Endothelial cell of umbilical vein (primary cell): ENCODE data around the gene SLC39A11. TPM values are rescaled to one million over a fixed set of nuclear protein-coding genes. Genes with fewer than 3 reads are reported as not detected.

Experiments used
- BruUV-seq: library from RNA; stranded (reverse); fragments of 400-500 nt; replicated peaks from 2 replicates; lab custom pipeline; 2021; lab: Mats Ljungman, UMichigan
- CTCF ChIA-PET: fragments of 300-600, 350-600 bp; sonication (Branson Sonifier 250); formaldehyde crosslinking; loops from one replicate; lab custom pipeline; 2021; ENCODE audit warnings: antibody characterized with exemption, inconsistent platforms; lab: Charles Lee
- POLR2A ChIA-PET: fragments of 300-600, 350-600 bp; sonication (Branson Sonifier 250); formaldehyde crosslinking; loops from one replicate; lab custom pipeline; 2021; ENCODE audit warnings: antibody characterized with exemption, inconsistent platforms; lab: Charles Lee
- DNase-seq: peaks from one replicate; pipeline ENCODE4 v3.0.0-alpha.2; 2011; ENCODE audit warnings: low read depth, low spot score
- FAIRE-seq: peaks from 2 replicates; lab custom pipeline; 2011; peaks lifted over from hg19 to GRCh38; lab: Jason Lieb, UNC
- H2AFZ ChIP-seq: 2 replicates; pipeline ENCODE4 v1.6.0; 2012; ENCODE audit warnings: low read depth, low read length, control low read depth, inconsistent platforms
- H3K27ac ChIP-seq: 2 replicates; pipeline ENCODE4 v1.5.1; 2011; ENCODE audit warnings: low read depth, mild to moderate bottlenecking, control low read depth, low read length, moderate library complexity; ENCODE audit not compliant: insufficient read depth
- H3K27me3 ChIP-seq, 2 experiments: 2 replicates each; pipeline versions ENCODE4 v1.6.0 to v1.6.1; 2011; ENCODE audit warnings: low read length in 2 of 2, mixed read lengths in 1 of 2; ENCODE audit not compliant: control insufficient read depth in 2 of 2, insufficient read depth in 2 of 2
- H3K36me3 ChIP-seq, 2 experiments: 2 replicates in 1 of 2; 3 replicates in 1 of 2; pipeline ENCODE4 v1.5.1; 2011; ENCODE audit warnings: low read length in 2 of 2, mild to moderate bottlenecking in 1 of 2, moderate library complexity in 1 of 2; ENCODE audit not compliant: control insufficient read depth in 2 of 2, insufficient read depth in 2 of 2; ENCODE audit errors: extremely low read depth in 1 of 2
- H3K4me1 ChIP-seq: 3 replicates; pipeline ENCODE4 v1.5.1; 2011; ENCODE audit warnings: mild to moderate bottlenecking, low read length; ENCODE audit not compliant: control insufficient read depth, insufficient read depth; ENCODE audit errors: extremely low read depth
- H3K4me2 ChIP-seq: 2 replicates; pipeline ENCODE4 v1.6.1; 2011; ENCODE audit warnings: low read length, control low read depth, mixed read lengths; ENCODE audit not compliant: insufficient read depth
- H3K4me3 ChIP-seq, 3 experiments: fragments of 200-600 bp in 1 of 3; sonication (generic), shearing (Covaris generic) in 1 of 3; replicated peaks in 1 of 3; 2 replicates each; pipeline ENCODE4 v1.5.1; 2011 to 2016; ENCODE audit warnings: control low read depth in 3 of 3, low read length in 3 of 3, mild to moderate bottlenecking in 2 of 3, inconsistent platforms in 1 of 3, low read depth in 1 of 3, moderate library complexity in 1 of 3; ENCODE audit not compliant: insufficient read depth in 1 of 3
- H3K79me2 ChIP-seq: 2 replicates; pipeline ENCODE4 v1.6.0; 2012; ENCODE audit warnings: low read length, inconsistent platforms; ENCODE audit not compliant: control insufficient read depth, insufficient read depth
- H3K9ac ChIP-seq: replicated peaks from 2 replicates; pipeline ENCODE3; 2011; ENCODE audit warnings: low read length, control low read depth; ENCODE audit not compliant: insufficient read depth; ENCODE audit errors: extremely low read depth
- H3K9me1 ChIP-seq: replicated peaks from 3 replicates; pipeline ENCODE4 v1.6.0; 2011; ENCODE audit warnings: mild to moderate bottlenecking, low read length; ENCODE audit not compliant: control insufficient read depth, insufficient read depth; ENCODE audit errors: extremely low read depth
- H3K9me3 ChIP-seq: replicated peaks from 2 replicates; pipeline ENCODE4 v1.5.1; 2012; ENCODE audit warnings: low read length, inconsistent platforms; ENCODE audit not compliant: control insufficient read depth, insufficient read depth
- H4K20me1 ChIP-seq: replicated peaks from 2 replicates; pipeline ENCODE3; 2011; ENCODE audit warnings: mild to moderate bottlenecking, low read length; ENCODE audit not compliant: control insufficient read depth, insufficient read depth; ENCODE audit errors: extremely low read depth
- CTCF ChIP-seq, 2 donors: IDR thresholded peaks; 1 replicate in 1 of 2; 2 replicates in 1 of 2; pipeline ENCODE4 v1.5.1; 2011; ENCODE audit warnings: low read length in 2 of 2, mild to moderate bottlenecking in 2 of 2, moderate library complexity in 2 of 2, control low read depth in 1 of 2, inconsistent platforms in 1 of 2, low read depth in 1 of 2; ENCODE audit not compliant: insufficient read depth in 1 of 2; ENCODE audit errors: extremely low read depth in 1 of 2
- EZH2 ChIP-seq: IDR thresholded peaks from 2 replicates; pipeline ENCODE4 v1.6.1; 2012; ENCODE audit warnings: borderline replicate concordance, low read depth, mild to moderate bottlenecking, moderate library complexity, low read length, inconsistent platforms; ENCODE audit not compliant: severe bottlenecking
- FOS ChIP-seq: IDR thresholded peaks from 2 replicates; pipeline ENCODE4 v1.6.1; 2011; ENCODE audit warnings: mild to moderate bottlenecking, low read length, moderate library complexity, borderline replicate concordance; ENCODE audit not compliant: insufficient read depth
- GATA2 ChIP-seq: IDR thresholded peaks from 2 replicates; pipeline ENCODE4 v1.7.0; 2011; ENCODE audit warnings: low read depth, mild to moderate bottlenecking, moderate library complexity, mixed read lengths, low read length; ENCODE audit not compliant: insufficient read length, insufficient read depth
- JUN ChIP-seq: IDR thresholded peaks from 2 replicates; pipeline ENCODE4 v1.6.1; 2011; ENCODE audit warnings: borderline replicate concordance, low read depth; ENCODE audit not compliant: insufficient read length, insufficient read depth
- MAX ChIP-seq: IDR thresholded peaks from 2 replicates; pipeline ENCODE4 v1.6.1; 2011; ENCODE audit not compliant: insufficient read depth, insufficient read length
- MYC ChIP-seq: IDR thresholded peaks from one replicate; pipeline ENCODE4 v1.6.1; 2011; ENCODE audit warnings: mild to moderate bottlenecking, low read depth, low read length
- POLR2A ChIP-seq: IDR thresholded peaks from 2 replicates; pipeline ENCODE4 v1.6.1; 2012; ENCODE audit warnings: low read depth, mild to moderate bottlenecking, control low read depth, low read length
- POLR2AphosphoS5 ChIP-seq: IDR thresholded peaks from 2 replicates; pipeline ENCODE4 v1.6.1; 2012; ENCODE audit warnings: low read depth, mild to moderate bottlenecking, control low read depth, low read length, moderate library complexity; ENCODE audit not compliant: insufficient read depth
- dilution Hi-C: fragments of 300-500 bp; cut with MboI; formaldehyde crosslinking; loops from one replicate; pipeline ENCODE4 v1.15.0; 2019; ENCODE audit warnings: low sequenced_read_pairs; ENCODE audit not compliant: extremely low pct_ligation_motif_present
- intact Hi-C: fragments of 100-400 bp; cut with micrococcal nuclease; formaldehyde crosslinking; loops from one replicate; pipeline ENCODE4 v1.10.0; 2022
- polyA plus RNA-seq, 4 experiments: library from polyadenylated mRNA; depleted of rRNA in 3 of 4; stranded (reverse) in 3 of 4; unstranded in 1 of 4; fragments of >200 nt; gene quantifications; 2 replicates each; pipeline versions ENCODE4 v1.2.1 to v1.2.3, GENCODE V29; 2011 to 2012; ENCODE audit warnings: missing spikeins in 1 of 4
- total RNA-seq: library from RNA; stranded (reverse); gene quantifications from 2 replicates; pipeline ENCODE4 v1.2.3, GENCODE V29; 2021

SLC39A11 gene
- total and polyA plus RNA-seq, 2 donors (not counting 3 experiments of a cell fraction or from before 2014, with no cell fraction given) = 8.1 to 11.9 TPM

- H3K4me2 ChIP-seq = no peak overlapping the region
- H3K27ac ChIP-seq = no peak overlapping the region
- intact Hi-C loops (no loop called here), dilution Hi-C loops (no loop called here)
- no TSS peak for BruUV-seq
- no peaks in the 10 kb centered on the region for H3K9me3 ChIP-seq
- TF ChIP-seq POLR2AphosphoS5 (no peak), GATA2 (no peak), POLR2A (no peak), MYC (no peak), EZH2 (no peak), FOS (no peak), JUN (no peak), MAX (no peak), CTCF (IDR thresholded peaks at IDR 0.05; ENCODE audit: extremely low read depth in 1 of 2, insufficient read depth in 1 of 2, low read depth in 1 of 2, low read length in 2 of 2) (no peak)
- FAIRE-seq (no peak), DNase-seq (no peak)
- H3K79me2 ChIP-seq = no peaks in the 10 kb centered on the region
- H2AFZ ChIP-seq = no peak overlapping the region
- no peaks in the 10 kb centered on the region for H3K9me1 ChIP-seq
- ChIA-PET CTCF (no interaction called here), POLR2A (no interaction called here)
- no peak overlapping the region for H3K9ac ChIP-seq
- no peaks in the 10 kb centered on the region for H3K36me3 ChIP-seq
- no peaks in the 10 kb centered on the region for H3K27me3 ChIP-seq
- no peak overlapping the region for H3K4me3 ChIP-seq
- no peaks in the 10 kb centered on the region for H4K20me1 ChIP-seq
- H3K4me1 ChIP-seq = no peaks in the 10 kb centered on the region
Measured at GRCh38 chr17:73066148-73066884, 26.2 kb downstream of the SLC39A11 start.
